Measurements from ENCODE around the gene HSF5. TPM values are rescaled to one million over a fixed set of nuclear protein-coding genes. Genes with fewer than 3 reads are reported as not detected.
"Not testable (repeated sequence)": the region's sequence is repeated elsewhere in the genome, so short reads cannot be mapped to it uniquely, and the experiment has no call there.

Gene HSF5
- total and polyA plus RNA-seq, 2 donors (not counting 1 experiment from before 2014, with no cell fraction given) = 2.2 to 5.1 TPM

- H3K27ac ChIP-seq (ENCODE audit: low read length in 2 of 2) = no peak overlapping the region
- H3K4me3 Mint-ChIP-seq = no peak overlapping the region
Observed at GRCh38 chr17:58399974-58400373, 88.2 kb downstream of the HSF5 start.

DNA sequence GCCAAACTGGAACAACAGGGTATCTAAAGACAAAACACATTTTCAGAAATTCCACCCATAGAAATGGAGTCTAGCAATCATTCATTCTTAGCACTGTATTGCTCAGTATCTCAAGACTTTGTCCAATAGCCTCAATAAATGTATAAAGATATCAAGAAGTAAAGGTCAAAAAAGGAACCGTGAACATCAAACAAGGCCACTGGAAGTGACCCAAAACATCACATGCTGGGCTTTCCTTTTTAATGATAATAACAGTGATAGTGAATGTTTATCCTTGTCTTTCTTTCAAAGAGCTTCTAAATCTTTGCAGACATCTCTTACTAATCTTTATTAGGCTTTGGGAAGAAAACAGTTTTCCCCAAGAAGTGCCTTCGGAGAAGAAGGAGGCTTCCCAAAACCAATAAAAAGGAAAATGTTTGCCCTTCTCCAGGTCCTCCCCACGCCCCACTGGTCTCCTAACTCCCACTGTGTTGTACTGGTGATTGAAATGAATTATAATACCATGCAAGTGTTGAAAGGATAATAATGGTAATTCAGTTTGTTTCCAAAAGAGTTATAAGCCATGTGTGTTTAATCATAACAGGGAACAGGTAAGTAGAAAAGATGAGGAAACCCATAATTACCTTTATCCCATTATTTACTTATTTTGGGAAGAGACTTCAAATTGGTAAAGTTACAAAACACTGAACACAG, 89.5 kb downstream of the HSF5 start:
- TF ChIP-seq, protein P1, sequence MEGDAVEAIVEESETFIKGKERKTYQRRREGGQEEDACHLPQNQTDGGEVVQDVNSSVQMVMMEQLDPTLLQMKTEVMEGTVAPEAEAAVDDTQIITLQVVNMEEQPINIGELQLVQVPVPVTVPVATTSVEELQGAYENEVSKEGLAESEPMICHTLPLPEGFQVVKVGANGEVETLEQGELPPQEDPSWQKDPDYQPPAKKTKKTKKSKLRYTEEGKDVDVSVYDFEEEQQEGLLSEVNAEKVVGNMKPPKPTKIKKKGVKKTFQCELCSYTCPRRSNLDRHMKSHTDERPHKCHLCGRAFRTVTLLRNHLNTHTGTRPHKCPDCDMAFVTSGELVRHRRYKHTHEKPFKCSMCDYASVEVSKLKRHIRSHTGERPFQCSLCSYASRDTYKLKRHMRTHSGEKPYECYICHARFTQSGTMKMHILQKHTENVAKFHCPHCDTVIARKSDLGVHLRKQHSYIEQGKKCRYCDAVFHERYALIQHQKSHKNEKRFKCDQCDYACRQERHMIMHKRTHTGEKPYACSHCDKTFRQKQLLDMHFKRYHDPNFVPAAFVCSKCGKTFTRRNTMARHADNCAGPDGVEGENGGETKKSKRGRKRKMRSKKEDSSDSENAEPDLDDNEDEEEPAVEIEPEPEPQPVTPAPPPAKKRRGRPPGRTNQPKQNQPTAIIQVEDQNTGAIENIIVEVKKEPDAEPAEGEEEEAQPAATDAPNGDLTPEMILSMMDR (IDR thresholded peaks at IDR 0.05) = no peak
- Histone ChIP-seq H3K4me2 (replicated peaks; ENCODE audit: low read depth, low read length, poor library complexity, severe bottlenecking) (no peak overlapping the region), H3K79me2 (ENCODE audit: control insufficient read depth, insufficient read depth, low read length) (no peaks in the 10 kb centered on the region), H3K9ac (ENCODE audit: low read length) (no peak overlapping the region), H4K20me1 (ENCODE audit: control insufficient read depth, insufficient read depth, low read length, poor library complexity, severe bottlenecking) (no peaks in the 10 kb centered on the region), H3K4me1 (ENCODE audit: control insufficient read depth in 2 of 2, insufficient read depth in 2 of 2, low read length in 2 of 2) (no peaks in the 10 kb centered on the region), H3K4me3 (ENCODE audit: control extremely low read depth in 1 of 5, extremely low read depth in 1 of 5, insufficient read depth in 1 of 5, low read depth in 2 of 5, low read length in 4 of 5) (no peak overlapping the region), H3K27ac (ENCODE audit: low read length in 2 of 2) (no peak overlapping the region), H2AFZ (ENCODE audit: insufficient read depth, low read depth, low read length, poor library complexity, severe bottlenecking) (no peak overlapping the region), H3K27me3 (replicated peaks in 1 of 4; ENCODE audit: control extremely low read depth in 1 of 4, control insufficient read depth in 3 of 4, insufficient read depth in 4 of 4, low read length in 3 of 4) (no peaks in the 10 kb centered on the region), H3K36me3 (replicated peaks in 1 of 2; ENCODE audit: control extremely low read depth in 1 of 2, control insufficient read depth in 1 of 2, extremely low read depth in 1 of 2, insufficient read depth in 2 of 2, low read length in 1 of 2) (no peaks in the 10 kb centered on the region), H3K9me3 (ENCODE audit: control extremely low read depth in 1 of 3, control insufficient read depth in 2 of 3, insufficient read depth in 1 of 3, low read length in 2 of 3) (no peaks in the 10 kb centered on the region)
- DNase-seq (no peak), ATAC-seq (ENCODE audit: low read depth) (no peak)
- WGBS (ENCODE audit: insufficient coverage) = no CpG with 5 or more reads among the region's 3 CpGs
- intact Hi-C loops (cut with micrococcal nuclease) = no loop called here
- CTCF ChIA-PET = no interaction called here
- POLR2A ChIA-PET = interaction anchor here (0.7 kb wide), 1 partner anchor 71 kb away, joined by 5 read pairs; no protein-coding TSS in a partner anchor
- Mint-ChIP-seq H3K9me3 (ENCODE audit: insufficient read depth) (no peaks in the 10 kb centered on the region), H3K27me3 (no peaks in the 10 kb centered on the region), H3K4me3 (no peak overlapping the region), H3K27ac (no peak overlapping the region), H3K4me1 (no peaks in the 10 kb centered on the region)

More at GRCh38 chr17:58399974-58400373, 88.2 kb downstream of the HSF5 start:
- Histone ChIP-seq H3K4me3 (ENCODE audit: control extremely low read depth in 1 of 5, extremely low read depth in 1 of 5, insufficient read depth in 1 of 5, low read depth in 2 of 5, low read length in 4 of 5) (no peak overlapping the region), H3K4me2 (replicated peaks; ENCODE audit: low read depth, low read length, poor library complexity, severe bottlenecking) (no peak overlapping the region), H4K20me1 (ENCODE audit: control insufficient read depth, insufficient read depth, low read length, poor library complexity, severe bottlenecking) (no peaks in the 10 kb centered on the region), H2AFZ (ENCODE audit: insufficient read depth, low read depth, low read length, poor library complexity, severe bottlenecking) (no peak overlapping the region), H3K27me3 (replicated peaks in 1 of 4; ENCODE audit: control extremely low read depth in 1 of 4, control insufficient read depth in 3 of 4, insufficient read depth in 4 of 4, low read length in 3 of 4) (no peaks in the 10 kb centered on the region), H3K4me1 (ENCODE audit: control insufficient read depth in 2 of 2, insufficient read depth in 2 of 2, low read length in 2 of 2) (no peaks in the 10 kb centered on the region), H3K9me3 (ENCODE audit: control extremely low read depth in 1 of 3, control insufficient read depth in 2 of 3, insufficient read depth in 1 of 3, low read length in 2 of 3) (no peaks in the 10 kb centered on the region), H3K36me3 (replicated peaks in 1 of 2; ENCODE audit: control extremely low read depth in 1 of 2, control insufficient read depth in 1 of 2, extremely low read depth in 1 of 2, insufficient read depth in 2 of 2, low read length in 1 of 2) (no peaks in the 10 kb centered on the region), H3K79me2 (ENCODE audit: control insufficient read depth, insufficient read depth, low read length) (no peaks in the 10 kb centered on the region), H3K9ac (ENCODE audit: low read length) (no peak overlapping the region)
- intact Hi-C loops (cut with micrococcal nuclease) = no loop called here
- no peaks in the 10 kb centered on the region for H3K4me1 Mint-ChIP-seq
- DNase-seq (no peak), ATAC-seq (ENCODE audit: low read depth) (no peak)
- no peak overlapping the region for H3K27ac Mint-ChIP-seq
- POLR2A ChIA-PET = no interaction called here
- no peak for TF ChIP-seq EZH2 (IDR thresholded peaks at IDR 0.05; ENCODE audit: borderline replicate concordance, insufficient read depth, low read depth, low read length, poor library complexity, severe bottlenecking)
- TF ChIP-seq, protein P1 (IDR thresholded peaks at IDR 0.05) = no peak
- H3K9me3 Mint-ChIP-seq (ENCODE audit: insufficient read depth) = no peaks in the 10 kb centered on the region
- H3K27me3 Mint-ChIP-seq = no peaks in the 10 kb centered on the region
- CTCF ChIA-PET = interaction anchor here (1.3 kb wide), 1 partner anchor 17 kb away, joined by 8 read pairs; the partner anchor contains the start of gene RNF43
- no CpG with 5 or more reads among the region's 3 CpGs for WGBS (ENCODE audit: insufficient coverage)

DNA sequence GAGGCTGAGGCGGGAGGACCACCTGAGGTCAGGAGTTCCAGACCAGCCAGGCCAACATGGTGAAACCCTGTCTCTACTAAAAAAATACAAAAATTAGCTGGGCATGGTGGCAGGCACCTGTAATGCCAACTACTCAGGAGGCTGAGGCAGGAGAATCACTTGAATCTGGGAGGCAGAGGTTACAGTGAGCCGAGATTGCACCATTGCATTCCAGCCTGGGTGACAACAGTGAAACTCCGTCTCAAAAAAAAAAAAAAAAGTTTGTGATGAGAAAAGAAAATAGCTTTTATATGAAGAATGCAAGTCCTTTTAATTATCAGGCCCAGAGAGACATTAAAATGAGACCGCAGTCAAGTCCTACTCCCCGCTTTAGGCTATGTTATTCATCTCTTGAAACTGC, 90.8 kb downstream of the HSF5 start:
- POLR2A ChIA-PET = interaction anchor here (0.7 kb wide), 1 partner anchor 1394 kb away, joined by 5 read pairs; no protein-coding TSS in a partner anchor
- H3K27me3 ChIP-seq (replicated peaks in 1 of 4; ENCODE audit: control extremely low read depth in 1 of 4, control insufficient read depth in 3 of 4, insufficient read depth in 4 of 4, low read length in 3 of 4); H3K4me1 Mint-ChIP-seq; DNase-seq; H3K9ac ChIP-seq (ENCODE audit: low read length); H3K4me2 ChIP-seq (replicated peaks; ENCODE audit: low read depth, low read length, poor library complexity, severe bottlenecking); H4K20me1 ChIP-seq (ENCODE audit: control insufficient read depth, insufficient read depth, low read length, poor library complexity, severe bottlenecking); H3K9me3 ChIP-seq (ENCODE audit: control extremely low read depth in 1 of 3, control insufficient read depth in 2 of 3, insufficient read depth in 1 of 3, low read length in 2 of 3); H3K27ac Mint-ChIP-seq; H3K36me3 ChIP-seq (replicated peaks in 1 of 2; ENCODE audit: control extremely low read depth in 1 of 2, control insufficient read depth in 1 of 2, extremely low read depth in 1 of 2, insufficient read depth in 2 of 2, low read length in 1 of 2); H3K27ac ChIP-seq (ENCODE audit: low read length in 2 of 2); CTCF ChIA-PET; ATAC-seq (ENCODE audit: low read depth); H3K9me3 Mint-ChIP-seq (ENCODE audit: insufficient read depth); intact Hi-C loops (cut with micrococcal nuclease); H3K4me3 ChIP-seq (ENCODE audit: control extremely low read depth in 1 of 5, extremely low read depth in 1 of 5, insufficient read depth in 1 of 5, low read depth in 2 of 5, low read length in 4 of 5); H3K4me1 ChIP-seq (ENCODE audit: control insufficient read depth in 2 of 2, insufficient read depth in 2 of 2, low read length in 2 of 2); H3K4me3 Mint-ChIP-seq; H2AFZ ChIP-seq (ENCODE audit: insufficient read depth, low read depth, low read length, poor library complexity, severe bottlenecking); H3K79me2 ChIP-seq (ENCODE audit: control insufficient read depth, insufficient read depth, low read length); H3K27me3 Mint-ChIP-seq: not testable (repeated sequence)
- WGBS (ENCODE audit: insufficient coverage) = no CpG with 5 or more reads among the region's 5 CpGs
